Activated CD4-positive, alpha-beta T cell treated with anti-CD3 and anti-CD28 coated beads, Interleukin-2, amount 50 U/mL, for 1 hour (primary cell): ENCODE measurements around the gene CPSF7.
"Not testable (repeated sequence)": the region's sequence is repeated elsewhere in the genome, so short reads cannot be mapped to it uniquely, and the experiment has no call there.

Experiments used
- DNase-seq: peaks from one replicate; pipeline ENCODE4 v3.0.0-alpha.2; 2020

CPSF7 gene, protein sequence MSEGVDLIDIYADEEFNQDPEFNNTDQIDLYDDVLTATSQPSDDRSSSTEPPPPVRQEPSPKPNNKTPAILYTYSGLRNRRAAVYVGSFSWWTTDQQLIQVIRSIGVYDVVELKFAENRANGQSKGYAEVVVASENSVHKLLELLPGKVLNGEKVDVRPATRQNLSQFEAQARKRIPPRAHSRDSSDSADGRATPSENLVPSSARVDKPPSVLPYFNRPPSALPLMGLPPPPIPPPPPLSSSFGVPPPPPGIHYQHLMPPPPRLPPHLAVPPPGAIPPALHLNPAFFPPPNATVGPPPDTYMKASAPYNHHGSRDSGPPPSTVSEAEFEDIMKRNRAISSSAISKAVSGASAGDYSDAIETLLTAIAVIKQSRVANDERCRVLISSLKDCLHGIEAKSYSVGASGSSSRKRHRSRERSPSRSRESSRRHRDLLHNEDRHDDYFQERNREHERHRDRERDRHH

GRCh38 chr11:61429691-61430582 lies at the start of gene CPSF7, which contains the start of gene SDHAF2:
TSS of gene CPSF7 (minus strand) at chr11:61429975. CDS start at chr11:61429235, 740 bp downstream.
TSS of gene SDHAF2 (plus strand) at chr11:61430124. CDS start at chr11:61430147, 23 bp downstream.
- peak; percentile 97 for DNase-seq

DNA sequence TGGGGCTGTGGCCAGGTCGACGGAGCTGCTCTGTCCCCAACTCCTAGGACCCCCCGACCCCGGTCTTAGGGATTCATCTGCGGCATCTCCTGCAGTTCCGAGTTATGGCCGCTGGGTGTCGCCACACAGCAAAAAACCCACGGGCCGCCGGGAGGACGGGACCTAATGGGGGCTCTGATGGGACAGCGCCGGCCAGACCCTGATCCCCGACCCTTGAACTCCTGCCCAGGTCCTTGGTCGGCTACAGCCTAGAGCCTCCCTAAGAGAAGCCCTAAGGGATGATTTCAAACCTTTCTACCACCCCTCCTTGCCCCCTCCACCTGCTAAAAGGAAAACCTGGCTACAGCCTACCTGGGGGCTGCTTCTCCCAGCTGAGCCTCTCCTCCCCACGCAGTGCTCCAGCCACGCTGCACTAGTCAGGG lies 48.0 kb upstream of the CPSF7 start:
- peak; percentile 55 for DNase-seq

DNA sequence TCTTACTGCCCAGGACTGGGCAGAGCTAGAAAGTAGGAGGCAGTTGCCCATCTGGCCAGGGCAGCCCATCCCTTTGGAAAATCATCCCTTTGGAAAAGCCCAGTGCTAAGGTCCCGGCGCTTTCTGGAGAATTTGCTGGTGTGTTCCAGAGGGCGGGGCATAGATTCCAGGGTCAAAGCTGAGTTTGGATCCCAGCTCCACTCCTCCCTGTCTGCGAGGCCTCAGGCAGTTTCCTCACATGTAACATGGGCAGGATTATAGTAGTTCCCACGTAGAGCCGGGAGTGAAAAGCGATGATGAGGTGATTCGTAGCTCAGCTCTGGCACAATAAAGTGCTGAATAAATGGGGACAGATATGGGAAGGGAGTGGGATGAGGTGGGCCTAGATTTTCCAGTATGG lies 47.4 kb upstream of the CPSF7 start:
- DNase-seq, result no peak

- DNase-seq, result no peak
These were observed 46.6 kb upstream of the CPSF7 start for GRCh38 chr11:61476371-61476770.

DNA sequence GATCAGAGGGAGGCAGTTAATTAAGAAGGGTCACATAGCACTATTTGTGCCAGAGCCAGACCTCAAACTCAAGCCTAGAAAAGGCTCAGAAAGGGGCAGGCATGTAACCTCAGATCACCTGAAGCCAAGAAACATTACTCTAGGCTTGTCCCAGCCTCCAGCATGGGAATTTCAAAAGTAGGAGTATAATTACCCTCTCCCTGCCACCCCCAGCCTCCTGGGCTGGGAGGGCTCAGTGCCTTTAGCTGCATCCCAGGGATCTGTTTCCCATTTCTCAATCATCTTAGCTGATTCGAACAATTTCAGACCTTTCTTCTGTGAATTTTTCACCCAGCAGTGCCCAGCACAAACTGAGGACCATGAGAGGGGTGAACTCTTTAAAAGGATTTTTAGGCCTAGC lies 45.7 kb upstream of the CPSF7 start:
- no peak for DNase-seq

GRCh38 chr11:61474013-61474643 lies 44.4 kb upstream of the CPSF7 start:
- DNase-seq, result no peak

DNA sequence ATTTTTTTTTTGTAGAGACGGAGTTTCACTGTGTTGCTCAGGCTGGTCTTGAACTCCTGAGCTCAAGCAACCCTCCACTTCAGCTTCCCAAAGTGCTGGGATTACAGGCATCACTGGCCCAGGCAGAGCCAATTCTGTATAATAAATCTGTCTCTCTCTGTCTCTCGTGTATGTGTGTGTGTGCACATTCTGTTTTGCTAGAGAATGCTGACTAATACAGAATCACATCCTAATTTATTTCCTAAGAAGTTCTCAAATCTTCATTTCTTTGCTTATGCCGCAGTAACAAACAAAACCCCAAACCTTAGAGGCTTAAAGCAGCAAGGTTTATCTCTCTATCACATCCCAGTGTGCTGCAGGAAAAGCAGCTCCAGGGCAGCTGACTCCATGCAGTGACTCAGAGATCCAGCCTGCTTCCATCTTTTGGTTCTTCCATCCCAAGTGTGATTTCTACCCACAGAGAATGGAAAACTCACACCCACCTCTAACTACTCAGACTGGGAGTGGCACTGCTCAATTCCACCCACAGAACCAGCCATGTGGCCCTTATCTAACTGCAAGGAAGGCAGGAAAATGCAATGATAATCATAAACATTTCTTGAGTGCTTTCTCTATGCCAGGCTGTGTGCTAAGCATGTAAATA lies 43.7 kb upstream of the CPSF7 start:
- no peak for DNase-seq

- no peak for DNase-seq
These were observed 43.1 kb upstream of the CPSF7 start for GRCh38 chr11:61472868-61473267.

- no peak for DNase-seq
These were observed 42.5 kb upstream of the CPSF7 start for GRCh38 chr11:61472282-61472681.

GRCh38 chr11:61468002-61468401 lies 38.2 kb upstream of the CPSF7 start:
- DNase-seq, result no peak

GRCh38 chr11:61467602-61468001 lies 37.8 kb upstream of the CPSF7 start:
- DNase-seq, result not testable (repeated sequence)

DNA sequence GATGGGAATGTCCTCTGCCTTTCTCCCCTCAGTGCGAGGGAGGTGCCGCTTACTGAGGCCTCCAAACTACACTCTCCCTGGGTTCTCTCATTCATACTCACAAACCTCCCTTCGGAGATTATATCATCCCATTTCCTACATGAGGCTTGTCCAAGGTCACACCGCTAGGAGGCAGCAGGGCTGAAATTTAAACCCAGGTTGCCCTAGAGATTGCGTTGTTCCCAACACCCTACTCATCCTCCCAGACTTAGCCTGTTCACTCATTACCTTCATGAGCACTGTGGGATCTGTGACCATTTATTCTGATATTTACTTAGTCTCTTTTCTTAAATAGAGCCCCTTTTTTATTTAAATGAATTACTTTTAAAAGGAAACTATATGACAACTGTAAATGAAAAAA lies 31.2 kb upstream of the CPSF7 start:
- DNase-seq, result no peak

- DNase-seq, result no peak
These were observed 30.7 kb upstream of the CPSF7 start for GRCh38 chr11:61460474-61460881.

GRCh38 chr11:61454520-61454919 lies 24.7 kb upstream of the CPSF7 start:
- DNase-seq, result no peak

DNA sequence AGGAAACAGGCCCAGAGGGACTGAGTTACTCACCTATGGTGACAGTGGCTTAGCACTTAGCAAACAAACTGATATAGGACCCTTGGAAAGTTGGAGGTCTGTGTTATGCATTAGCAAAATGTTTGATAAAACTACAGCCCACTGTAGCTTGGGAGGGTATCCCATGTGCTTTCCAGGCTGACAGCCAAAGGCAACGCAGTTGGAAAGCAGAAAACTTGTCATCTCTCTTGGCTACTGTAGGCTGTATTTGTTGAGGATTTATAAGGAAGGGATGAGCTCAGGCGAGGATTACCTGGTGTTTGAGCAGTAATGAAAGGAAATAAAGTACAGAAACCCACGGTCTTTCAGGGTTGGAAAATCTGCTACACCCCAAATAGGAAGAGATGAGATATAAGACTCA lies 23.9 kb upstream of the CPSF7 start:
- DNase-seq, result no peak

- no peak for DNase-seq
These were observed 23.1 kb upstream of the CPSF7 start for GRCh38 chr11:61452825-61453224.

GRCh38 chr11:61448552-61448927 lies 18.8 kb upstream of the CPSF7 start:
- no peak for DNase-seq

DNA sequence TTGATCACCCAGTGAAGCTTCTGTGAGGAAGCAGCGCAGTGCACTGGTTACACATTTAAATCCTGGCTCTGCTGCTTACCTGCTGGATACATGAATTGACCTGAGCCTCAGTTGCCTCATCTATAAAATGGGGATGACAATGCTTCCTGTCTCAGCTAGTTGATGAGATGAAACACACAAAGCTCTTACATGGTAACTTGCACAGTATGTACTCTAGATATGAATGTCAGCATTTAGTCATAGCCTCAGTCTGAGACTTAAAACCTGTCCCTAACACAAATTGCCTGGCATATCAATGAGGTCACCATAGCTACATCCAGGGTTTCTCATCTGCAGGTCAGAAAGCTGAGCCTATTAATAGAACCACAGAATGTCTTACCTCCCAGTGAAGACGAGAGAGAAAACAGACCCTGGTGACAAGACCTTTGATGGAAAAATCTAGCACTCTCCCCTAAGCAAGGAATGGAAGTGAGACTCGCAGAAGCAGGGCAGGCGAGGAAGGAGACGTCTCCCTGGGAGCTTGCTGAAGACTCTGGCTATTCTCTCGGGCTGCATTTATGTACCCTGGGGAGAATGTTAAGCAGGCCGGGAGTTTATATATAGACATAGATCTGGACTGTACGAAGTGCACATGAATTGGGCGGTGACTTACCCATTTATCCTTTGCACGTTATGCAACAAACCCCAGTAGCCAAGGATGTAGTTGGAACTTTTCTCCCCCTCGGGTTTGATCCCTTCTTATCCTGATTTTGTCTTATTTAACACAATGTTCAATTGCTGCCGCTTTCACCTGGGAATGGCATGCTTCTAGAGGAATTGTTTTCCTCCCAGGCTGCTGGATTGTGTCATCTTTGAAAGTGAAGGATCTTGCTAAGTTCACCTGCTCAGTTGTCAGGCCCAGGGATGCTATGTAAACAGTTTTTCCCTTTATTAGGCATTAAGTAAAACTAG lies 18.1 kb upstream of the CPSF7 start:
- DNase-seq, result no peak

DNA sequence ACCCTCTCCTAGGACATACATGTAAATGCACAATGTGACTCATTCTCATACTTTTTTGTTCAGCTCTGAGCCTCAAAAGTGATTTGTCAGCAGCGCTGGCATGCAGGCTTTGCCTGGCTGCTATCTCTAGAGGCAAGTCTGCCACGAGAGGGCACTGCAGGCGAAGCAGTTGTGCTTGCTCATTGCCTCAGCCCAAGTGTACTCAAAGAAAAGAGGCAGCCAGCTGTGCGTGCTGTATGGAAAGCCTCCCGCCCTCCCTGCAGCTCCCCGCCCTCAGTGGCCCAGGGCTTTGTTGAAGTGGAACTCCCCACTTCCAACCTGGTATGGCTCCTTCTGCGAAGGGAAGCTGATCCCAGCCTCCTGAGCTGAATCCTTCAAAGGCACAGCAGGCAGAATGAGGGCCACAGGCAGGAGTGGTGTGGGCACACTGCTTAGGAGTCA lies 16.5 kb upstream of the CPSF7 start:
- peak; percentile 77 for DNase-seq

- no peak for DNase-seq
These were observed 15.7 kb upstream of the CPSF7 start for GRCh38 chr11:61445516-61445915.

DNA sequence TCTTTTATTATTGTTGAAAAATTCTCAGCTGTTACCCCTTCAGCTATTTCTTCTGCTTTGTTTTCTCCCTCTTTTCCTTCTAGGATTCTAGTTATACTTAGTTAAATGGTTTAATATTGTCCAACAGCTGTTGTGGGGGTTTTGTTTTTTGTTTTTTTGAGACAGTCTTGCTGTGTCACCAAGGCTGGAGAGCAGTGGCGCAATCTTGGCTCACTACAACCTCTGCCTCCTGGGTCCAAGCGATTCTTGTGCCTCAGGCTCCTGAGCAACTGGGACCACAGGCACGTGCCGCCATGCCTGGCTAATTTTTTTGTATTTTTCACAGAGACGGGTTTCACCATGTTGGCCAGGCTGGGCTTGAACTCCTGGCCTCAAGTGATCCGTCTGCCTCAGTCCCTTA lies 12.8 kb upstream of the CPSF7 start:
- DNase-seq, result no peak
